ENCODE measurements around the gene LY6G5B. TPM values are rescaled to one million over a fixed set of nuclear protein-coding genes. Genes with fewer than 3 reads are reported as not detected.
A peak's percentile ranks its signal among the peaks of the same experiment; 100 is the strongest.

Gene LY6G5B
- total and polyA plus RNA-seq, 2 experiments from 2014 or later: 5.9 to 7.5 TPM

- in situ Hi-C loops (cut with MboI): no loop called here
- TF ChIP-seq EZH2 (IDR thresholded peaks at IDR 0.05; ENCODE audit: insufficient read depth, poor library complexity, severe bottlenecking) (no peak), EZH2phosphoT487 (IDR thresholded peaks at IDR 0.05; ENCODE audit: insufficient read depth, low read depth) (no peak)
Measured at GRCh38 chr6:31689249-31690110, 19.7 kb downstream of the LY6G5B start.

GRCh38 chr6:31690231-31691077 lies 20.7 kb downstream of the LY6G5B start:
- no peak for TF ChIP-seq EZH2 (IDR thresholded peaks at IDR 0.05; ENCODE audit: insufficient read depth, poor library complexity, severe bottlenecking)
- no peak for TF ChIP-seq EZH2phosphoT487 (IDR thresholded peaks at IDR 0.05; ENCODE audit: insufficient read depth, low read depth)
- Histone ChIP-seq H3K9me3 (ENCODE audit: low read depth) (no peaks in the 10 kb centered on the region), H3K4me1 (ENCODE audit: insufficient read depth) (no peaks in the 10 kb centered on the region), H3K27ac (no peak overlapping the region), H4K20me1 (ENCODE audit: insufficient read depth) (no peaks in the 10 kb centered on the region), H3K9ac (no peak overlapping the region), H3K4me3 (no peak overlapping the region), H3K9me2 (ENCODE audit: insufficient read depth) (no peaks in the 10 kb centered on the region), H3K4me2 (ENCODE audit: unreplicated experiment) (no peak overlapping the region), H2AFZ (no peak overlapping the region), H3K79me2 (ENCODE audit: insufficient read depth) (no peaks in the 10 kb centered on the region), H3K27me3 (replicated peaks; ENCODE audit: insufficient read depth) (no peaks in the 10 kb centered on the region), H3K36me3 (ENCODE audit: low read depth) (peaks cover 14% of the 10 kb centered on the region; the same call in 1 of the 2 replicates), H3F3A (ENCODE audit: insufficient read depth) (no peaks in the 10 kb centered on the region)
- in situ Hi-C loops (cut with MboI): no loop called here
- no peak for DNase-seq
- 75 to 85% methylated on average over 10 of the region's 10 CpGs for WGBS, 2 experiments (ENCODE audit: low coverage in 1 of 2, low lambda C conversion rate in 2 of 2, missing lambda C conversion rate in 2 of 2)

More at GRCh38 chr6:31689249-31690110, 19.7 kb downstream of the LY6G5B start:
- Histone ChIP-seq H2AFZ (no peak overlapping the region), H3K9me3 (ENCODE audit: low read depth) (no peaks in the 10 kb centered on the region), H3F3A (ENCODE audit: insufficient read depth) (no peaks in the 10 kb centered on the region), H3K36me3 (ENCODE audit: low read depth) (peaks cover 9% of the 10 kb centered on the region; the same call in 1 of the 2 replicates), H3K4me1 (ENCODE audit: insufficient read depth) (no peaks in the 10 kb centered on the region), H3K79me2 (ENCODE audit: insufficient read depth) (no peaks in the 10 kb centered on the region), H3K4me2 (ENCODE audit: unreplicated experiment) (no peak overlapping the region), H4K20me1 (ENCODE audit: insufficient read depth) (no peaks in the 10 kb centered on the region), H3K4me3 (no peak overlapping the region), H3K27ac (no peak overlapping the region), H3K27me3 (replicated peaks; ENCODE audit: insufficient read depth) (no peaks in the 10 kb centered on the region), H3K9me2 (ENCODE audit: insufficient read depth) (no peaks in the 10 kb centered on the region), H3K9ac (no peak overlapping the region)
- WGBS, 2 experiments (ENCODE audit: low coverage in 1 of 2, low lambda C conversion rate in 2 of 2, missing lambda C conversion rate in 2 of 2): 89 to 92% methylated on average over 11 of the region's 11 CpGs
- DNase-seq: peak; percentile 25

- H3K4me3 ChIP-seq: no peak overlapping the region
- no peak overlapping the region for H3K27ac ChIP-seq
- no peaks in the 10 kb centered on the region for H3K4me1 ChIP-seq (ENCODE audit: insufficient read depth)
- in situ Hi-C loops (cut with MboI): no loop called here
- DNase-seq: no peak
- no peaks in the 10 kb centered on the region for H3K27me3 ChIP-seq (replicated peaks; ENCODE audit: insufficient read depth)
- no peaks in the 10 kb centered on the region for H3K79me2 ChIP-seq (ENCODE audit: insufficient read depth)
- no peaks in the 10 kb centered on the region for H4K20me1 ChIP-seq (ENCODE audit: insufficient read depth)
- H3K9ac ChIP-seq: no peak overlapping the region
- no peaks in the 10 kb centered on the region for H3K9me3 ChIP-seq (ENCODE audit: low read depth)
- no peaks in the 10 kb centered on the region for H3F3A ChIP-seq (ENCODE audit: insufficient read depth)
- H2AFZ ChIP-seq: no peak overlapping the region
- peaks cover 16% of the 10 kb centered on the region; the same call in 1 of the 2 replicates for H3K36me3 ChIP-seq (ENCODE audit: low read depth)
- 77 to 82% methylated on average over 6 of the region's 6 CpGs for WGBS, 2 experiments (ENCODE audit: low coverage in 1 of 2, low lambda C conversion rate in 2 of 2, missing lambda C conversion rate in 2 of 2)
- TF ChIP-seq EZH2 (IDR thresholded peaks at IDR 0.05; ENCODE audit: insufficient read depth, poor library complexity, severe bottlenecking) (no peak), EZH2phosphoT487 (IDR thresholded peaks at IDR 0.05; ENCODE audit: insufficient read depth, low read depth) (no peak)
- H3K9me2 ChIP-seq (ENCODE audit: insufficient read depth): no peaks in the 10 kb centered on the region
- H3K4me2 ChIP-seq (ENCODE audit: unreplicated experiment): no peak overlapping the region
Measured at GRCh38 chr6:31691078-31691463, 21.3 kb downstream of the LY6G5B start.

GRCh38 chr6:31691564-31692108 lies 21.9 kb downstream of the LY6G5B start:
- no peak for TF ChIP-seq EZH2 (IDR thresholded peaks at IDR 0.05; ENCODE audit: insufficient read depth, poor library complexity, severe bottlenecking)
- TF ChIP-seq EZH2phosphoT487 (IDR thresholded peaks at IDR 0.05; ENCODE audit: insufficient read depth, low read depth): no peak
- no peak overlapping the region for H3K27ac ChIP-seq
- H3F3A ChIP-seq (ENCODE audit: insufficient read depth): no peaks in the 10 kb centered on the region
- H3K4me3 ChIP-seq: no peak overlapping the region
- in situ Hi-C loops (cut with MboI): no loop called here
- H2AFZ ChIP-seq: no peak overlapping the region
- no peaks in the 10 kb centered on the region for H3K79me2 ChIP-seq (ENCODE audit: insufficient read depth)
- no peaks in the 10 kb centered on the region for H3K9me3 ChIP-seq (ENCODE audit: low read depth)
- DNase-seq: no peak
- no peaks in the 10 kb centered on the region for H3K4me1 ChIP-seq (ENCODE audit: insufficient read depth)
- no peaks in the 10 kb centered on the region for H4K20me1 ChIP-seq (ENCODE audit: insufficient read depth)
- H3K9me2 ChIP-seq (ENCODE audit: insufficient read depth): no peaks in the 10 kb centered on the region
- H3K36me3 ChIP-seq (ENCODE audit: low read depth): peaks cover 16% of the 10 kb centered on the region; the same call in 1 of the 2 replicates
- H3K9ac ChIP-seq: no peak overlapping the region
- no peak overlapping the region for H3K4me2 ChIP-seq (ENCODE audit: unreplicated experiment)
- 91 to 96% methylated on average over 10 to 12 of the region's 12 CpGs for WGBS, 2 experiments (ENCODE audit: low coverage in 1 of 2, low lambda C conversion rate in 2 of 2, missing lambda C conversion rate in 2 of 2)
- H3K27me3 ChIP-seq (replicated peaks; ENCODE audit: insufficient read depth): no peaks in the 10 kb centered on the region
